Stomach (tissue), 9 donors: Measurements from ENCODE around the gene CUL9. TPM values are rescaled to one million over a fixed set of nuclear protein-coding genes. Genes with fewer than 3 reads are reported as not detected.

Experiments
- DNase-seq, 2 donors: peaks; one replicate each; pipeline versions ENCODE4 v3.0.0 to v3.0.0-alpha.2; 2013 to 2019
- H3K27ac ChIP-seq, 5 donors: fragments of 200-600 bp in 4 of 5; sonication (generic) in 4 of 5; one replicate each; pipeline ENCODE4 v1.5.1; 2013 to 2019; ENCODE audit warnings: mild to moderate bottlenecking in 1 of 5, moderate library complexity in 1 of 5
- H3K27me3 ChIP-seq, 3 donors: fragments of 200-600 bp; sonication (generic); one replicate each; pipeline ENCODE4 v1.5.1; 2017 to 2019; ENCODE audit warnings: mixed run types in 1 of 3
- H3K36me3 ChIP-seq, 4 donors: fragments of 200-600 bp; sonication (generic); 1 replicate in 3 of 4; 2 replicates in 1 of 4; pipeline ENCODE4 v1.5.1; 2016 to 2019
- H3K4me1 ChIP-seq, 4 donors: fragments of 200-600 bp; sonication (generic); one replicate each; pipeline ENCODE4 v1.5.1; 2016 to 2019
- H3K4me3 ChIP-seq, 4 donors: fragments of 200-600 bp; sonication (generic) in 3 of 4; one replicate each; pipeline ENCODE4 v1.5.1; 2016 to 2019; ENCODE audit warnings: mild to moderate bottlenecking in 1 of 4
- H3K9me3 ChIP-seq, 4 donors: fragments of 200-600 bp; sonication (generic); one replicate each; pipeline ENCODE4 v1.5.1; 2016 to 2019
- EP300 ChIP-seq: sonication (generic); formaldehyde crosslinking; IDR thresholded peaks from one replicate; pipeline ENCODE4 v1.6.1; 2017; ENCODE audit warnings: antibody characterized with exemption
- POLR2A ChIP-seq, 4 donors: fragments of 450-650 bp; IDR thresholded peaks; one replicate each; pipeline ENCODE4 v1.6.1; 2016; ENCODE audit warnings: antibody characterized with exemption in 4 of 4, control low read depth in 2 of 4, mild to moderate bottlenecking in 1 of 4, moderate library complexity in 1 of 4
- POLR2AphosphoS5 ChIP-seq, 3 donors: sonication (generic); formaldehyde crosslinking; IDR thresholded peaks; one replicate each; pipeline ENCODE4 v1.6.1; 2016; ENCODE audit warnings: antibody characterized with exemption in 3 of 3
- WGBS, 5 donors: extraction: QIAGEN DNeasy Blood & Tissue Kit in 3 of 5; methylation state at CpG; one replicate each; pipeline versions ENCODE4 v1.1.5 to v1.1.7; 2013 to 2018; 5-methylcytosine and 5-hydroxymethylcytosine counted together
- intact Hi-C: fragments of 100-400 bp; cut with DNase I; formaldehyde crosslinking; loops from one replicate; pipeline ENCODE4 v1.15.1; 2023; ENCODE audit warnings: low total_unique reads
- polyA plus RNA-seq, 3 donors: library from polyadenylated mRNA; stranded (reverse); fragments of 200-250 nt; gene quantifications; one replicate each; pipeline ENCODE4 v1.2.3, GENCODE V29; 2013
- total RNA-seq, 5 donors: library from RNA; depleted of rRNA; stranded (reverse); fragments of >200 nt; gene quantifications; one replicate each; pipeline versions ENCODE4 v1.1.0 to v1.2.3, GENCODE V29; 2014 to 2016
- TF ChIP-seq, protein P1 (sequence below), 7 experiments: fragments of 450-650 bp in 4 of 7; fragments of 200-600 bp in 3 of 7; sonication (generic) in 3 of 7; IDR thresholded peaks; one replicate each; pipeline ENCODE4 v1.5.1; 2016 to 2019; ENCODE audit warnings: antibody characterized with exemption in 7 of 7, control low read depth in 2 of 7, mild to moderate bottlenecking in 1 of 7
- donor health status: healthy with polysubstance abuse.
- donor health status: Bipolar disorder and iron deficiency.
- donor health status: healthy.

The CUL9 gene
- total and polyA plus RNA-seq, 8 donors, result 22.8 to 120 (median 45.0) TPM

DNA sequence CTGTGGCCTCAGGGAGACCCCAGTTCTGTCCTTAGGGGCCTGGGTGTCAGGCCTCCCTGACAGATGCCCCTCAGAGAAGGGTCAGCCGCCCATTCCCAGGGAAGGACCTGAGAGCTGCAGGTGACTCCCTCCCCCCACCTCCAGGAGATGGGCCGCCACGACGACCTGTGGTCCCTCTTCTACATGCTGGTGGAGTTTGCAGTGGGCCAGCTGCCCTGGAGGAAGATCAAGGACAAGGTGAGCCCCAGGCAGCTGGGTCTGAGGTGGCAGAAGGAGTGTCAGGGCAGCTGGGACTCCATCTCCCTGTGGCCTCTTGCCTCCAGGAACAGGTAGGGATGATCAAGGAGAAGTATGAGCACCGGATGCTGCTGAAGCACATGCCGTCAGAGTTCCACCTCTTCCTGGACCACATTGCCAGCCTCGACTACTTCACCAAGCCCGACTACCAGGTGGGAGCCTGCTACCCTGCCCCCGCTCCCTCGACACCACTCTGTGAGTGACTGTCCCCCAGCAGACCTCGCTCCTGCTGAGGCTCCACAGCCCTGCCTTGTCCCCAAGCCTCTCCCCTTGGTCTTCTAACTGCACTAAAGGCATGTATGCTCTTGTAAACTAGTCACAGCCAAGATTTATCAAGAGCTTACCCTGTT lies 73.5 kb downstream of the CUL9 start:
- TF ChIP-seq POLR2A (IDR thresholded peaks at IDR 0.05) (no peak), EP300 (no peak), POLR2AphosphoS5 (IDR thresholded peaks at IDR 0.05) (no peak)
- TF ChIP-seq, protein P1, sequence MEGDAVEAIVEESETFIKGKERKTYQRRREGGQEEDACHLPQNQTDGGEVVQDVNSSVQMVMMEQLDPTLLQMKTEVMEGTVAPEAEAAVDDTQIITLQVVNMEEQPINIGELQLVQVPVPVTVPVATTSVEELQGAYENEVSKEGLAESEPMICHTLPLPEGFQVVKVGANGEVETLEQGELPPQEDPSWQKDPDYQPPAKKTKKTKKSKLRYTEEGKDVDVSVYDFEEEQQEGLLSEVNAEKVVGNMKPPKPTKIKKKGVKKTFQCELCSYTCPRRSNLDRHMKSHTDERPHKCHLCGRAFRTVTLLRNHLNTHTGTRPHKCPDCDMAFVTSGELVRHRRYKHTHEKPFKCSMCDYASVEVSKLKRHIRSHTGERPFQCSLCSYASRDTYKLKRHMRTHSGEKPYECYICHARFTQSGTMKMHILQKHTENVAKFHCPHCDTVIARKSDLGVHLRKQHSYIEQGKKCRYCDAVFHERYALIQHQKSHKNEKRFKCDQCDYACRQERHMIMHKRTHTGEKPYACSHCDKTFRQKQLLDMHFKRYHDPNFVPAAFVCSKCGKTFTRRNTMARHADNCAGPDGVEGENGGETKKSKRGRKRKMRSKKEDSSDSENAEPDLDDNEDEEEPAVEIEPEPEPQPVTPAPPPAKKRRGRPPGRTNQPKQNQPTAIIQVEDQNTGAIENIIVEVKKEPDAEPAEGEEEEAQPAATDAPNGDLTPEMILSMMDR (IDR thresholded peaks at IDR 0.05), result no peak
- 75 to 86% (median 80%) methylated on average over 11 of the region's 11 CpGs for WGBS, 5 donors
- Histone ChIP-seq H3K4me1 (no peaks in the 10 kb centered on the region), H3K27me3 (peaks cover 0 to 73% (median 21%) of the 10 kb centered on the region in 3 donors), H3K27ac (no peak overlapping the region), H3K36me3 (no peaks in the 10 kb centered on the region), H3K9me3 (no peaks in the 10 kb centered on the region), H3K4me3 (no peak overlapping the region)
- DNase-seq, result peak in 1 of 2 donors; percentile 3
- intact Hi-C loops, result no loop called here

DNA sequence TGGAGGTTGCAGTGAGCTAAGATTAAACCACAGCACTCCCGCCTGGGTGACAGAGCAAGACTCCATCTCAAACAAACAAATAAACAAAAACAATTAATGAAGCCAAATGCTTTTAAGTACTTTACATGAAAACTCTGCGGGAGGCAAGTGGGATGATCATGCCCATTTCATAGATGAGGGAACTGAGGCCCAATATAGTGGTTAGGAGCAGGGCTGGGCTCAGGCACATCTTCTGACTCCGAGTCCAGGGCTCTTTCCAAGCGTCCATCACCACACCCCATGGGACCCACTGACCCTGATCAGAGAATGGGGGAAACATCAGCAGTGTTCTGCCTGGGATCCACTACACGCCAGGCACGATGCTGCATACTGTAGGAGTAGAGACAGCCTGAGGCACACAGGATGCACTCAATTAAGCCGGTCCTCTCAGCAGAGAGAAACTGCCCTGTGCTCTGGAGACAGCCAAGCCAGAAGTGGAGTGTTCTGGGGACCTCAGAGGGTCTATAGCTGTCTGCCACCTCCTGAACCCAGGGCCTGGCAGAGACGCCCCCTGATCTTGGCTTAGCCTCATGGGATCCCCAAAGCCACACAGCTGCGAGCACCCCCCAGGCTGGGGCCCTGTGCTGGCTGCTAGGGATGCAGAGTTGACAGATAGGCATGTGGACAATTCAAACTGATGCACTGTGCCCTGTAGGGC lies 74.8 kb downstream of the CUL9 start:
- 86 to 91% (median 87%) methylated on average over 8 to 9 of the region's 9 CpGs for WGBS, 5 donors
- intact Hi-C loops, result no loop called here

GRCh38 chr6:43257367-43258145 lies 75.6 kb downstream of the CUL9 start:
- DNase-seq, result no peak
- H3K27ac ChIP-seq, result no peak overlapping the region
- TF ChIP-seq EP300 (no peak), POLR2A (IDR thresholded peaks at IDR 0.05) (no peak), POLR2AphosphoS5 (IDR thresholded peaks at IDR 0.05) (no peak)
- TF ChIP-seq, protein P1 (IDR thresholded peaks at IDR 0.05), result no peak
- H3K27me3 ChIP-seq, result peaks cover 0 to 53% (median 5%) of the 10 kb centered on the region in 3 donors
- H3K4me3 ChIP-seq, result no peak overlapping the region
- H3K36me3 ChIP-seq, result no peaks in the 10 kb centered on the region
- H3K4me1 ChIP-seq, result no peaks in the 10 kb centered on the region
- H3K9me3 ChIP-seq, result no peaks in the 10 kb centered on the region
- WGBS, 5 donors, result 66 to 83% (median 79%) methylated on average over 10 to 12 of the region's 12 CpGs
- intact Hi-C loops, result no loop called here

More for the DNA sequence above, 74.8 kb downstream of the CUL9 start:
- Histone ChIP-seq H3K36me3 (no peaks in the 10 kb centered on the region), H3K4me3 (no peak overlapping the region), H3K27me3 (peaks cover 0 to 61% (median 12%) of the 10 kb centered on the region in 3 donors), H3K27ac (no peak overlapping the region), H3K4me1 (no peaks in the 10 kb centered on the region), H3K9me3 (no peaks in the 10 kb centered on the region)
- DNase-seq, result no peak
- no peak for TF ChIP-seq POLR2AphosphoS5 (IDR thresholded peaks at IDR 0.05)
- no peak for TF ChIP-seq POLR2A (IDR thresholded peaks at IDR 0.05)
- TF ChIP-seq EP300, result no peak
- TF ChIP-seq, protein P1 (IDR thresholded peaks at IDR 0.05), result no peak

GRCh38 chr6:43258180-43258579 lies 76.2 kb downstream of the CUL9 start:
- no peak for DNase-seq
- Histone ChIP-seq H3K36me3 (no peaks in the 10 kb centered on the region), H3K27me3 (peaks cover 0 to 47% (median 0%) of the 10 kb centered on the region in 3 donors), H3K9me3 (no peaks in the 10 kb centered on the region), H3K4me3 (no peak overlapping the region), H3K27ac (no peak overlapping the region), H3K4me1 (no peaks in the 10 kb centered on the region)
- TF ChIP-seq POLR2AphosphoS5 (IDR thresholded peaks at IDR 0.05), result no peak
- no peak for TF ChIP-seq POLR2A (IDR thresholded peaks at IDR 0.05)
- TF ChIP-seq EP300, result no peak
- TF ChIP-seq, protein P1 (IDR thresholded peaks at IDR 0.05), result no peak
- 59 to 77% (median 62%) methylated on average over 4 of the region's 4 CpGs for WGBS, 5 donors
- intact Hi-C loops, result no loop called here
